Uterus (tissue), 4 donors: ENCODE data around the gene SAMD14. TPM values are rescaled to one million over a fixed set of nuclear protein-coding genes. Genes with fewer than 3 reads are reported as not detected.

Experiments
- DNase-seq, 2 donors: peaks; one replicate each; pipeline ENCODE4 v3.0.0-alpha.2; 2019 to 2020
- H3K27ac ChIP-seq, 2 donors: fragments of 200-600 bp; sonication (generic); 1 replicate in 1 of 2; 2 replicates in 1 of 2; pipeline ENCODE4 v1.5.1; 2016 to 2018
- H3K27me3 ChIP-seq, 2 donors: fragments of 200-600 bp; sonication (generic); one replicate each; pipeline ENCODE4 v1.5.1; 2018 to 2019; ENCODE audit warnings: control low read depth in 1 of 2
- H3K36me3 ChIP-seq, 2 donors: fragments of 200-600 bp; sonication (generic); one replicate each; pipeline ENCODE4 v1.5.1; 2019; ENCODE audit warnings: control low read depth in 1 of 2
- H3K4me1 ChIP-seq, 2 donors: fragments of 200-600 bp; sonication (generic); one replicate each; pipeline ENCODE4 v1.5.1; 2018 to 2019; ENCODE audit warnings: control low read depth in 1 of 2
- H3K4me3 ChIP-seq, 2 donors: fragments of 200-600 bp; sonication (generic); 1 replicate in 1 of 2; 2 replicates in 1 of 2; pipeline ENCODE4 v1.5.1; 2018 to 2019; ENCODE audit warnings: mild to moderate bottlenecking in 1 of 2
- H3K9me3 ChIP-seq, 2 donors: fragments of 200-600 bp; sonication (generic); one replicate each; pipeline ENCODE4 v1.5.1; 2019; ENCODE audit warnings: control low read depth in 1 of 2
- CTCF ChIP-seq, 4 experiments: fragments of 200-600 bp in 2 of 4; fragments of 450-650 bp in 2 of 4; sonication (generic) in 2 of 4; IDR thresholded peaks; one replicate each; pipeline ENCODE4 v1.5.1; 2016 to 2019; ENCODE audit warnings: antibody characterized with exemption in 4 of 4, mild to moderate bottlenecking in 2 of 4, moderate library complexity in 1 of 4
- POLR2A ChIP-seq, 2 donors: fragments of 450-650 bp; IDR thresholded peaks; one replicate each; pipeline ENCODE4 v1.6.1; 2016; ENCODE audit warnings: antibody characterized with exemption in 2 of 2, mild to moderate bottlenecking in 1 of 2, moderate library complexity in 1 of 2
- intact Hi-C: fragments of 100-400 bp; cut with DNase I; formaldehyde crosslinking; loops from one replicate; pipeline ENCODE4 v1.15.1; 2023; ENCODE audit warnings: low total_unique reads
- total RNA-seq, 4 donors: library from RNA; depleted of rRNA in 3 of 4; stranded (reverse); fragments of >200 nt in 3 of 4; gene quantifications; one replicate each; pipeline versions ENCODE4 v1.1.0 to v1.2.4, GENCODE V29; 2014 to 2023
- donor health status: DM: yes; HTN: yes; CAD: no.

Gene SAMD14
- total RNA-seq, 4 donors from 2014 or later = 2.3 to 11.3 (median 6.2) TPM; not detected in 1

GRCh38 chr17:50093246-50093645, 36.7 kb downstream of the SAMD14 start:
- TF ChIP-seq POLR2A (IDR thresholded peaks at IDR 0.05) (no peak), CTCF (IDR thresholded peaks at IDR 0.05) (no peak)
- H3K27me3 ChIP-seq = no peaks in the 10 kb centered on the region
- intact Hi-C loops = no loop called here
- H3K9me3 ChIP-seq = no peaks in the 10 kb centered on the region
- no peak overlapping the region for H3K27ac ChIP-seq
- H3K4me1 ChIP-seq = peaks cover 0 to 13% of the 10 kb centered on the region in 2 donors
- H3K36me3 ChIP-seq = no peaks in the 10 kb centered on the region
- DNase-seq = no peak
- H3K4me3 ChIP-seq = no peak overlapping the region

- no peak overlapping the region for H3K27ac ChIP-seq
- no peak for DNase-seq
- H3K9me3 ChIP-seq = no peaks in the 10 kb centered on the region
- no peaks in the 10 kb centered on the region for H3K27me3 ChIP-seq
- no peaks in the 10 kb centered on the region for H3K36me3 ChIP-seq
- intact Hi-C loops = no loop called here
- no peak overlapping the region for H3K4me3 ChIP-seq
- TF ChIP-seq CTCF (IDR thresholded peaks at IDR 0.05) (no peak), POLR2A (IDR thresholded peaks at IDR 0.05) (no peak)
- H3K4me1 ChIP-seq = peaks cover 0 to 11% of the 10 kb centered on the region in 2 donors
These were observed 38.1 kb downstream of the SAMD14 start for GRCh38 chr17:50091918-50092285.

- intact Hi-C loops = no loop called here
- Histone ChIP-seq H3K27ac (no peak overlapping the region), H3K4me3 (no peak overlapping the region), H3K36me3 (no peaks in the 10 kb centered on the region), H3K4me1 (peaks cover 0 to 4% of the 10 kb centered on the region in 2 donors), H3K9me3 (no peaks in the 10 kb centered on the region), H3K27me3 (no peaks in the 10 kb centered on the region)
- TF ChIP-seq POLR2A (IDR thresholded peaks at IDR 0.05) (no peak), CTCF (IDR thresholded peaks at IDR 0.05) (no peak)
- no peak for DNase-seq
These were observed 38.7 kb downstream of the SAMD14 start for GRCh38 chr17:50090971-50091917.

DNA sequence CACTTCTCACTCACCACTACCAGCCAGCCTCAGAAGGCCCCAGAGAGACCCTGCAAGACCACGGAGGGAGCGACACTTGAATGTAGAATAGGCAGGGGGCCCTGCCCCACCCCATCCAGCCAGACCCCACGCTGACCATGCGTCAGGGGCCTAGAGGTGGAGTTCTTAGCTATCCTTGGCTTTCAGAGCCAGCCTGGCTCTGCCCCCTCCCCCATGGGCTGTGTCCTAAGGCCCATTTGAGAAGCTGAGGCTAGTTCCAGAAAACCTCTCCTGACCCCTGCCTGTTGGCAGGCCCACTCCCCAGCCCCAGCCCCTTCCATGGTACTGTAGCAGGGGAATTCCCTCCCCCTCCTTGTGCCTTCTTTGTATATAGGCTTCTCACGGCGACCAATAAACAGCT, 39.9 kb downstream of the SAMD14 start:
- intact Hi-C loops = no loop called here
- no peak for TF ChIP-seq POLR2A (IDR thresholded peaks at IDR 0.05)
- TF ChIP-seq CTCF (IDR thresholded peaks at IDR 0.05) = no peak
- no peak overlapping the region for H3K4me3 ChIP-seq
- no peak for DNase-seq
- H3K27me3 ChIP-seq = no peaks in the 10 kb centered on the region
- no peak overlapping the region for H3K27ac ChIP-seq
- no peaks in the 10 kb centered on the region for H3K9me3 ChIP-seq
- no peaks in the 10 kb centered on the region for H3K4me1 ChIP-seq
- no peaks in the 10 kb centered on the region for H3K36me3 ChIP-seq
